ENCODE data around the gene SH3RF2. TPM values are rescaled to one million over a fixed set of nuclear protein-coding genes. Genes with fewer than 3 reads are reported as not detected.

SH3RF2 gene
- total and polyA plus RNA-seq, 2 of the 13 experiments (the other 11 are each of a cell fraction or from before 2014, with no cell fraction given) = 2.6 to 3.7 TPM

GRCh38 chr5:145975361-145976066, 39.1 kb downstream of the SH3RF2 start (continued):
- 0 out of 2 replicates have a peak, but pooled peaks have one; percentile 29 for TF ChIP-seq MYC (CRISPR knock-in tag; IDR thresholded peaks at IDR 0.05; ENCODE audit: borderline replicate concordance)
- no peak for TF ChIP-seq ZNF207 (IDR thresholded peaks at IDR 0.05; ENCODE audit: borderline replicate concordance)
- TF ChIP-seq NFIC (IDR thresholded peaks at IDR 0.05; ENCODE audit: low read length) = peak; percentile 93
- no peak for TF ChIP-seq SOX6 (IDR thresholded peaks at IDR 0.05)
- TF ChIP-seq SOX6 (CRISPR knock-in tag; IDR thresholded peaks at IDR 0.05) = peak; percentile 90
- no peak for TF ChIP-seq FOXK1 (CRISPR knock-in tag; IDR thresholded peaks at IDR 0.05; ENCODE audit: borderline replicate concordance, low read depth)
- no peak for TF ChIP-seq KDM5B (CRISPR knock-in tag; IDR thresholded peaks at IDR 0.05; ENCODE audit: borderline replicate concordance)
- TF ChIP-seq, protein P1, sequence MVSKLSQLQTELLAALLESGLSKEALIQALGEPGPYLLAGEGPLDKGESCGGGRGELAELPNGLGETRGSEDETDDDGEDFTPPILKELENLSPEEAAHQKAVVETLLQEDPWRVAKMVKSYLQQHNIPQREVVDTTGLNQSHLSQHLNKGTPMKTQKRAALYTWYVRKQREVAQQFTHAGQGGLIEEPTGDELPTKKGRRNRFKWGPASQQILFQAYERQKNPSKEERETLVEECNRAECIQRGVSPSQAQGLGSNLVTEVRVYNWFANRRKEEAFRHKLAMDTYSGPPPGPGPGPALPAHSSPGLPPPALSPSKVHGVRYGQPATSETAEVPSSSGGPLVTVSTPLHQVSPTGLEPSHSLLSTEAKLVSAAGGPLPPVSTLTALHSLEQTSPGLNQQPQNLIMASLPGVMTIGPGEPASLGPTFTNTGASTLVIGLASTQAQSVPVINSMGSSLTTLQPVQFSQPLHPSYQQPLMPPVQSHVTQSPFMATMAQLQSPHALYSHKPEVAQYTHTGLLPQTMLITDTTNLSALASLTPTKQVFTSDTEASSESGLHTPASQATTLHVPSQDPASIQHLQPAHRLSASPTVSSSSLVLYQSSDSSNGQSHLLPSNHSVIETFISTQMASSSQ (IDR thresholded peaks at IDR 0.05; ENCODE audit: low read depth) = peak; percentile 50; the same call in 1 of the 2 replicates
- TF ChIP-seq, protein P1 (CRISPR knock-in tag; IDR thresholded peaks at IDR 0.05; ENCODE audit: borderline replicate concordance) = peak; percentile 80; the same call in 1 of the 2 replicates
- peak; percentile 86 for TF ChIP-seq GATAD2A (CRISPR knock-in tag; IDR thresholded peaks at IDR 0.05)
- peak; percentile 85 for TF ChIP-seq ADNP (CRISPR knock-in tag; IDR thresholded peaks at IDR 0.05)
- no peak for TF ChIP-seq MAZ (IDR thresholded peaks at IDR 0.05; ENCODE audit: borderline replicate concordance, low read depth, low read length)
- TF ChIP-seq MAZ (CRISPR knock-in tag; IDR thresholded peaks at IDR 0.05; ENCODE audit: low read depth) = 0 out of 2 replicates have a peak, but pooled peaks have one; percentile 22
- TF ChIP-seq ZNF616 (CRISPR knock-in tag; IDR thresholded peaks at IDR 0.05; ENCODE audit: low read depth) = no peak
- peak; percentile 98 for TF ChIP-seq REPIN1 (CRISPR knock-in tag; IDR thresholded peaks at IDR 0.05; ENCODE audit: borderline replicate concordance, low read depth)
- 0 out of 2 replicates have a peak, but pooled peaks have one; percentile 46 for TF ChIP-seq ZGPAT (CRISPR knock-in tag; IDR thresholded peaks at IDR 0.05)
- peak; percentile 83 for TF ChIP-seq POGZ (CRISPR knock-in tag; IDR thresholded peaks at IDR 0.05)
- 0 out of 2 replicates have a peak, but pooled peaks have one; percentile 44 for TF ChIP-seq THAP11 (CRISPR knock-in tag; IDR thresholded peaks at IDR 0.05)
- TF ChIP-seq ZNF18 (CRISPR knock-in tag; IDR thresholded peaks at IDR 0.05; ENCODE audit: insufficient replicate concordance) = peak; percentile 30
- peak; percentile 91 for TF ChIP-seq FOSL2 (CRISPR knock-in tag; IDR thresholded peaks at IDR 0.05)
- peak; percentile 38; the same call in 1 of the 2 replicates for TF ChIP-seq PHF21A (CRISPR knock-in tag; IDR thresholded peaks at IDR 0.05)
- TF ChIP-seq TEAD3 (CRISPR knock-in tag; optimal IDR thresholded peaks at IDR 0.05; ENCODE audit: borderline replicate concordance) = peak; percentile 44
